A549 treated with AZD9567 at 1 μM for 4 hours (cell line): ENCODE data around the gene RIPOR1. TPM values are rescaled to one million over a fixed set of nuclear protein-coding genes. Genes with fewer than 3 reads are reported as not detected.

ENCODE experiments used
- total RNA-seq: library from RNA; stranded (reverse); fragments of 200-300 nt; extraction: Qiagen RNA extraction; gene quantifications from 5 replicates; pipeline ENCODE4 v1.2.3, GENCODE V29; 2022; ENCODE audit not compliant: insufficient read depth

The RIPOR1 gene
- total RNA-seq: 36.7 to 43.5 TPM (median 40.1 TPM) in 5 replicates

GRCh38 chr16:67528222-67528869 lies at the start of gene RIPOR1:
TSS of gene RIPOR1 (plus strand) at chr16:67528829. CDS start at chr16:67538447, 9,618 bp downstream.

GRCh38 chr16:67480833-67481560 lies 47.6 kb upstream of the RIPOR1 start, which contains the start of gene ATP6V0D1:
TSS of gene ATP6V0D1 (minus strand) at chr16:67481157. CDS start at chr16:67481086, 71 bp downstream.

GRCh38 chr16:67483150-67483549 lies 45.5 kb upstream of the RIPOR1 start, which contains the start of gene AGRP:
TSS of gene AGRP (minus strand) at chr16:67483547. CDS start at chr16:67483398, 149 bp downstream.

GRCh38 chr16:67562526-67562917 lies 33.9 kb downstream of the RIPOR1 start, which contains the start of gene CTCF:
TSS of gene CTCF (plus strand) at chr16:67562526. CDS start at chr16:67610833, 48,307 bp downstream.

Other genes starting within 250 kb of the RIPOR1 start
- gene PLEKHG4, start 249.3 kb upstream of the RIPOR1 start, total RNA-seq: 10.3 to 13.6 TPM (median 13.0 TPM) in 5 replicates
- gene KCTD19, start 202.1 kb upstream of the RIPOR1 start, total RNA-seq: 0.11 to 0.85 TPM (median 0.27 TPM) in 4 of 5 replicates, not detected in the other
- 0.13 to 0.29 TPM (median 0.15 TPM) in 3 of 5 replicates, not detected in the others for gene LRRC36, start 202.0 kb upstream of the RIPOR1 start, total RNA-seq
- gene TPPP3, start 135.3 kb upstream of the RIPOR1 start, total RNA-seq: 2.1 to 13.9 TPM (median 13.1 TPM) in 5 replicates
- 3.8 to 7.5 TPM (median 7.0 TPM) in 5 replicates for gene ZDHHC1, start 112.4 kb upstream of the RIPOR1 start, total RNA-seq
- gene HSD11B2, start 97.7 kb upstream of the RIPOR1 start, total RNA-seq: 1.6 to 2.2 TPM (median 1.8 TPM) in 5 replicates
- 94.7 to 122 TPM (median 111 TPM) in 5 replicates for gene ATP6V0D1, start 47.7 kb upstream of the RIPOR1 start, total RNA-seq
- gene AGRP, start 45.3 kb upstream of the RIPOR1 start, total RNA-seq: not detected in 5 replicates
- 32.8 to 40.3 TPM (median 34.0 TPM) in 5 replicates for gene CTCF, start 33.7 kb downstream of the RIPOR1 start, total RNA-seq
- 0.62 to 2.4 TPM (median 2.1 TPM) in 5 replicates for gene CARMIL2, start 116.3 kb downstream of the RIPOR1 start, total RNA-seq
- 34.7 to 38.7 TPM (median 36.6 TPM) in 5 replicates for gene ACD, start 131.4 kb downstream of the RIPOR1 start, total RNA-seq
- 1.8 to 2.2 TPM (median 2.1 TPM) in 4 of 5 replicates, not detected in the other for gene PARD6A, start 132.1 kb downstream of the RIPOR1 start, total RNA-seq
- gene ENKD1, start 137.9 kb downstream of the RIPOR1 start, total RNA-seq: 3.3 to 12.0 TPM (median 10.3 TPM) in 5 replicates
- 0.10 to 0.20 TPM in 2 of 5 replicates, not detected in the others for gene C16orf86, start 138.0 kb downstream of the RIPOR1 start, total RNA-seq
- 8.9 to 18.3 TPM (median 17.8 TPM) in 5 replicates for gene GFOD2, start 190.5 kb downstream of the RIPOR1 start, total RNA-seq